H1 (cell line): ENCODE results near the gene ASS1. TPM values are rescaled to one million over a fixed set of nuclear protein-coding genes. Genes with fewer than 3 reads are reported as not detected.

ENCODE experiments used
- CTCF ChIA-PET: fragments of 300-600 bp; sonication (Branson Sonifier 250); formaldehyde crosslinking; loops from one replicate; lab custom pipeline; 2021; ENCODE audit not compliant: partially characterized antibody; lab: Charles Lee
- POLR2A ChIA-PET: fragments of 300-600 bp; sonication (Branson Sonifier 250); formaldehyde crosslinking; loops from one replicate; lab custom pipeline; 2021; ENCODE audit warnings: inconsistent platforms; ENCODE audit not compliant: partially characterized antibody; lab: Charles Lee
- DNase-seq, 2 experiments: peaks; one replicate each; pipeline versions ENCODE4 v3.0.0 to v3.0.0-alpha.2; 2010 to 2022; ENCODE audit warnings: low spot score in 2 of 2, low read depth in 1 of 2, mixed read lengths in 1 of 2
- FAIRE-seq: peaks from 2 replicates; lab custom pipeline; 2011; peaks lifted over from hg19 to GRCh38; lab: Jason Lieb, UNC
- H2AFZ ChIP-seq: 2 replicates; pipeline ENCODE4 v1.8.1; 2012; ENCODE audit warnings: low read length, inconsistent platforms
- H2AK5ac ChIP-seq: 2 replicates; pipeline ENCODE4 v1.6.1; 2013; ENCODE audit warnings: low read depth, low read length
- H2BK120ac ChIP-seq: replicated peaks from 2 replicates; pipeline ENCODE3; 2013; ENCODE audit warnings: low read depth, low read length, inconsistent platforms
- H2BK12ac ChIP-seq: 2 replicates; pipeline ENCODE4 v1.6.1; 2013; ENCODE audit warnings: low read depth, low read length
- H2BK15ac ChIP-seq: 2 replicates; pipeline ENCODE4 v1.6.1; 2013; ENCODE audit warnings: low read length
- H2BK20ac ChIP-seq: 2 replicates; pipeline ENCODE4 v1.6.1; 2013; ENCODE audit warnings: low read length
- H2BK5ac ChIP-seq: 2 replicates; pipeline ENCODE4 v1.6.1; 2013; ENCODE audit warnings: low read depth, low read length
- H3K14ac ChIP-seq: 2 replicates; pipeline ENCODE4 v1.6.1; 2013; ENCODE audit warnings: inconsistent platforms; ENCODE audit not compliant: insufficient read length
- H3K18ac ChIP-seq: 2 replicates; pipeline ENCODE4 v1.6.1; 2013; ENCODE audit warnings: low read length; ENCODE audit errors: extremely low read depth
- H3K23ac ChIP-seq: 2 replicates; pipeline ENCODE4 v1.6.1; 2013; ENCODE audit warnings: inconsistent platforms; ENCODE audit not compliant: insufficient read length
- H3K23me2 ChIP-seq: 2 replicates; pipeline ENCODE4 v1.6.1; 2013; ENCODE audit warnings: low read depth, low read length
- H3K27ac ChIP-seq: 2 replicates; pipeline ENCODE4 v1.6.1; 2011; ENCODE audit warnings: low read depth, low read length, inconsistent platforms
- H3K27me3 ChIP-seq, 4 experiments: replicated peaks in 1 of 4; 1 replicate in 1 of 4; 2 replicates in 3 of 4; pipeline versions ENCODE4 v1.6.1 to v1.8.1; 2011 to 2013; ENCODE audit warnings: low read length in 3 of 4, mild to moderate bottlenecking in 3 of 4, inconsistent platforms in 2 of 4, mixed read lengths in 2 of 4, moderate library complexity in 1 of 4; ENCODE audit not compliant: control insufficient read depth in 3 of 4, insufficient read depth in 3 of 4; ENCODE audit errors: extremely low read depth in 1 of 4
- H3K36me3 ChIP-seq, 4 experiments: 2 replicates each; pipeline versions ENCODE4 v1.6.1 to v1.8.1; 2011 to 2013; ENCODE audit warnings: mild to moderate bottlenecking in 4 of 4, low read length in 3 of 4, moderate library complexity in 2 of 4, control low read depth in 1 of 4, inconsistent platforms in 1 of 4; ENCODE audit not compliant: insufficient read depth in 4 of 4, control insufficient read depth in 2 of 4
- H3K4ac ChIP-seq: replicated peaks from 2 replicates; pipeline ENCODE3; 2013; ENCODE audit warnings: low read length, low read depth, mixed read lengths, inconsistent platforms; ENCODE audit not compliant: insufficient read length
- H3K4me1 ChIP-seq, 4 experiments: replicated peaks in 1 of 4; 1 replicate in 1 of 4; 2 replicates in 3 of 4; pipeline versions ENCODE4 v1.6.1 to v1.8.1; 2011 to 2013; ENCODE audit warnings: low read length in 3 of 4, inconsistent platforms in 2 of 4, mixed read lengths in 1 of 4; ENCODE audit not compliant: insufficient read depth in 4 of 4, control insufficient read depth in 3 of 4
- H3K4me2 ChIP-seq, 2 experiments: 2 replicates each; pipeline versions ENCODE4 v1.6.1 to v1.8.1; 2011 to 2013; ENCODE audit warnings: low read depth in 2 of 2, low read length in 2 of 2, control low read depth in 1 of 2, inconsistent platforms in 1 of 2, mild to moderate bottlenecking in 1 of 2; ENCODE audit not compliant: insufficient read depth in 1 of 2
- H3K4me3 ChIP-seq, 4 experiments: fragments of 200-600, 300-600 bp in 1 of 4; sonication (generic), shearing (Covaris generic), sonication (Bioruptor Twin) in 1 of 4; 2 replicates each; pipeline versions ENCODE4 v1.5.1 to v1.8.1; 2011 to 2016; ENCODE audit warnings: low read length in 4 of 4, low read depth in 3 of 4, control low read depth in 2 of 4, inconsistent platforms in 2 of 4, mild to moderate bottlenecking in 2 of 4, mixed read lengths in 1 of 4, moderate library complexity in 1 of 4; ENCODE audit not compliant: insufficient read depth in 2 of 4; ENCODE audit errors: extremely low read depth in 1 of 4
- H3K56ac ChIP-seq: replicated peaks from 2 replicates; pipeline ENCODE3; 2013; ENCODE audit warnings: low read depth, mild to moderate bottlenecking, mixed read lengths, low read length, inconsistent platforms; ENCODE audit not compliant: insufficient read length
- H3K79me1 ChIP-seq: 2 replicates; pipeline ENCODE4 v1.6.1; 2013; ENCODE audit warnings: low read depth, low read length, control low read depth
- H3K79me2 ChIP-seq, 2 experiments: 2 replicates each; pipeline versions ENCODE4 v1.6.1 to v1.8.1; 2012 to 2013; ENCODE audit warnings: low read length in 2 of 2, mild to moderate bottlenecking in 2 of 2, inconsistent platforms in 1 of 2; ENCODE audit not compliant: insufficient read depth in 2 of 2, control insufficient read depth in 1 of 2
- H3K9ac ChIP-seq, 4 experiments: replicated peaks in 1 of 4; 1 replicate in 1 of 4; 2 replicates in 3 of 4; pipeline versions ENCODE4 v1.6.1 to v1.8.1; 2011 to 2013; ENCODE audit warnings: low read depth in 3 of 4, low read length in 3 of 4, control low read depth in 2 of 4, mild to moderate bottlenecking in 2 of 4, moderate library complexity in 2 of 4, inconsistent platforms in 1 of 4; ENCODE audit errors: extremely low read depth in 1 of 4
- H3K9me3 ChIP-seq, 2 experiments: 2 replicates each; pipeline versions ENCODE4 v1.6.1 to v1.8.1; 2012 to 2013; ENCODE audit warnings: mild to moderate bottlenecking in 2 of 2, moderate library complexity in 2 of 2, control low read depth in 1 of 2, inconsistent platforms in 1 of 2, low read depth in 1 of 2, low read length in 1 of 2, mixed read lengths in 1 of 2; ENCODE audit not compliant: insufficient read depth in 2 of 2
- H4K20me1 ChIP-seq, 2 experiments: replicated peaks in 1 of 2; 2 replicates each; pipeline versions ENCODE3 to v1.8.1; 2011 to 2013; ENCODE audit warnings: inconsistent platforms in 2 of 2, low read length in 2 of 2, mild to moderate bottlenecking in 1 of 2; ENCODE audit not compliant: insufficient read depth in 2 of 2, control insufficient read depth in 1 of 2
- H4K5ac ChIP-seq: 2 replicates; pipeline ENCODE4 v1.6.1; 2013; ENCODE audit warnings: low read length, low read depth, mixed read lengths, inconsistent platforms; ENCODE audit not compliant: insufficient read length
- H4K8ac ChIP-seq: 2 replicates; pipeline ENCODE4 v1.8.0; 2013; ENCODE audit warnings: mild to moderate bottlenecking, moderate library complexity, low read length, inconsistent platforms; ENCODE audit not compliant: insufficient read depth; ENCODE audit errors: extremely low read depth
- H4K91ac ChIP-seq: replicated peaks from 2 replicates; pipeline ENCODE3; 2013; ENCODE audit warnings: low read length, mixed read lengths, inconsistent platforms; ENCODE audit not compliant: insufficient read length
- PHF8 ChIP-seq: fragments of 200-600 bp; sonication (generic); conservative IDR thresholded peaks from 2 replicates; pipeline ENCODE4 v1.7.1; 2012; ENCODE audit warnings: low read depth, mild to moderate bottlenecking, inconsistent platforms, low read length, moderate library complexity
- WGBS, 2 experiments: shearing (Covaris generic) in 1 of 2; methylation state at CpG; one replicate each; pipeline versions ENCODE4 v1.1.6 to v1.1.7; 2013 to 2015; ENCODE audit warnings: low lambda C conversion rate in 2 of 2, mixed read lengths in 2 of 2, inconsistent platforms in 1 of 2, low coverage in 1 of 2, missing lambda C conversion rate in 1 of 2; ENCODE audit not compliant: insufficient replicate concordance in 2 of 2, insufficient coverage in 1 of 2, insufficient read length in 1 of 2; ENCODE audit errors: extremely low coverage in 1 of 2, missing lambda C conversion rate in 1 of 2; 5-methylcytosine and 5-hydroxymethylcytosine counted together
- polyA plus RNA-seq, 7 experiments: library from polyadenylated mRNA; depleted of rRNA in 3 of 7; stranded (reverse) in 5 of 7; unstranded in 2 of 7; fragments of >200 nt in 5 of 7; fragments of 200-250 nt in 2 of 7; gene quantifications; 1 replicate in 5 of 7; 2 replicates in 1 of 7; 4 replicates in 1 of 7; pipeline versions ENCODE4 v1.2.1 to v1.2.3, GENCODE V29; 2011 to 2013; ENCODE audit warnings: missing spikeins in 2 of 7, mixed read lengths in 2 of 7
- total RNA-seq: library from RNA; stranded (reverse); fragmentation: NEBNext Ultra II Directional; extraction: Animal tissue kit (Norgen Biotek cat#: 25700); gene quantifications from 2 replicates; pipeline ENCODE4 v1.2.1, GENCODE V29; 2021

Gene ASS1
- total and polyA plus RNA-seq, 2 of the 8 experiments (the other 6 are each of a cell fraction or from before 2014, with no cell fraction given), result 108 to 296 TPM

DNA sequence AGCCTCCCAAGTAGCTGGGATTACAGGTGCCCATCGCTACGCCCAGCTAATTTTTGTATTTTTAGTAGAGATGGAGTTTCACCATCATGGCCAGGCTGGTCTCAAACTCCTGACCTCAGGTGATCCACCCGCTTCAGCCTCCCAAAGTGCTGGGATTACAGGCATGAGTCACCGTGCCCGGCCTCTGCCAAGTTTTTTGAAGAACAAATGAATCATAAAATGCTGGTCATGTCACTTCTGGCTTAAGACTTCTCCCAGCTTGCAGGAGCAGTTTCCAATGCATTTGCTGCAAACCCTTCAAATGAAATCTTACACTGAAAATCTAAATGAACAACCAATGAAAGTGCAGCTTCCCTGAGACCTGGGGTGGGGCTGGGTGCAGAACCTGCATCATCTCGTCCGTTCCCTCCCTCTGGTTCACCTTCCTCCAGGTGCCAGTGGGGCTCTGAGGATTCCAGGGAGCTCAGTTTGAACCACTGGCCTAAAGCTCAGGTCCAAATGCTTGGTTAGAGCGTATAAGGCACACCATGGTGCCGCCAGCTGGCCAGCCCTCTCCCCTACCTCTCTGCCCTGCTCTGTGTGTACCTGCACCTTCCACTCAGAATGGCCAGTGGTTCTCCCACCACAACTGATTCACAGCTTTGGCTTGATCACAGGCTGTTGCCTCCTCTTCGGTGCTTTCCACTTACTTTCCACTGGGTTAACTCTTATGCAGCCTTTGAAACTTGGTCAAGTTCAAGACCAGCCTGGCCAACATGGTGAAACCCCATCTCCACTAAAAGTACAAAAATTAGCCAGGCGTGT, 94.9 kb downstream of the ASS1 start:
- Histone ChIP-seq H3K4me3 (no peak overlapping the region), H3K23ac (no peak overlapping the region), H4K5ac (no peak overlapping the region), H3K9ac (no peak overlapping the region), H2BK5ac (peak overlapping the region; percentile 24; the same call in 1 of the 2 replicates), H3K27ac (no peak overlapping the region), H3K9me3 (no peaks in the 10 kb centered on the region), H3K18ac (no peak overlapping the region), H3K4me1 (peaks cover 0 to 31% (median 10%) of the 10 kb centered on the region in 4 experiments; a peak in 6 of 7 replicates), H4K8ac (no peak overlapping the region), H3K14ac (no peak overlapping the region), H4K91ac (no peak overlapping the region), H2BK20ac (no peak overlapping the region), H3K23me2 (peaks cover 3% of the 10 kb centered on the region; the same call in 1 of the 2 replicates), H2BK120ac (no peak overlapping the region), H4K20me1 (no peaks in the 10 kb centered on the region), H3K4me2 (no peak overlapping the region), H3K79me1 (no peaks in the 10 kb centered on the region; the same call in 1 of the 2 replicates), H3K36me3 (no peaks in the 10 kb centered on the region; a peak in 1 of 8 replicates), H3K27me3 (peaks cover 0 to 22% (median 13%) of the 10 kb centered on the region in 4 experiments; a peak in 4 of 7 replicates), H2AK5ac (no peak overlapping the region; the same call in 1 of the 2 replicates), H3K4ac (no peak overlapping the region), H3K79me2 (no peaks in the 10 kb centered on the region), H3K56ac (no peak overlapping the region), H2BK12ac (peak overlapping the region; percentile 94; the same call in 1 of the 2 replicates), H2AFZ (no peak overlapping the region), H2BK15ac (peak overlapping the region; percentile 83; the same call in 1 of the 2 replicates)
- ChIA-PET CTCF (interaction anchor here (0.9 to 1.5 kb wide), 5 partner anchors 10 to 143 kb away, joined by 3 to 5 read pairs (median 4); no protein-coding TSS in a partner anchor), POLR2A (interaction anchor here (0.7 to 1.1 kb wide), 5 partner anchors 10 to 40 kb away, joined by 3 to 4 read pairs (median 3); no protein-coding TSS in a partner anchor)
- 85% methylated on average over 11 of the region's 11 CpGs; no CpG with 5 or more reads in 1 of the 2 experiments for WGBS, 2 experiments
- FAIRE-seq (no peak), DNase-seq (no peak)
- TF ChIP-seq PHF8, result no peak
